MCF 10A (cell line): ENCODE results near the gene TBC1D17. TPM values are rescaled to one million over a fixed set of nuclear protein-coding genes. Genes with fewer than 3 reads are reported as not detected.

Experiments
- BruUV-seq: library from RNA; stranded (reverse); fragments of 400-500 nt; replicated peaks from 2 replicates; lab custom pipeline; 2021; lab: Mats Ljungman, UMichigan
- CTCF ChIA-PET: fragments of 300-600 bp; sonication (Branson Sonifier 250); formaldehyde crosslinking; extraction: SDS; loops from one replicate; lab custom pipeline; 2021; ENCODE audit warnings: antibody characterized with exemption, inconsistent platforms; lab: Yijun Ruan, JAX
- POLR2A ChIA-PET: fragments of 300-600, 350-650 bp; sonication (Branson Sonifier 250); formaldehyde crosslinking; extraction: SDS; loops from one replicate; lab custom pipeline; 2020; ENCODE audit warnings: antibody characterized with exemption, inconsistent platforms; lab: Yijun Ruan, JAX
- DNase-seq: peaks from one replicate; pipeline ENCODE4 v3.0.0-alpha.2; 2018; ENCODE audit not compliant: unreplicated experiment
- H3K27ac Mint-ChIP-seq: one replicate; pipeline ENCODE4 v1.8.0; 2022; ENCODE audit warnings: mild to moderate bottlenecking, low read depth, mixed read lengths; ENCODE audit not compliant: unreplicated experiment
- H3K27me3 Mint-ChIP-seq: one replicate; pipeline ENCODE4 v1.8.0; 2022; ENCODE audit warnings: mixed read lengths; ENCODE audit not compliant: insufficient read depth, unreplicated experiment
- H3K36me3 Mint-ChIP-seq: one replicate; pipeline ENCODE4 v1.8.0; 2022; ENCODE audit warnings: mild to moderate bottlenecking, moderate library complexity, mixed read lengths; ENCODE audit not compliant: insufficient read depth, unreplicated experiment
- H3K4me1 Mint-ChIP-seq: one replicate; pipeline ENCODE4 v1.8.0; 2022; ENCODE audit warnings: mixed read lengths; ENCODE audit not compliant: insufficient read depth, unreplicated experiment
- H3K4me3 Mint-ChIP-seq: one replicate; pipeline ENCODE4 v1.8.0; 2022; ENCODE audit warnings: mild to moderate bottlenecking, moderate library complexity, mixed read lengths; ENCODE audit not compliant: unreplicated experiment
- H3K9me3 Mint-ChIP-seq: one replicate; pipeline ENCODE4 v1.8.0; 2022; ENCODE audit warnings: mixed read lengths; ENCODE audit not compliant: unreplicated experiment
- intact Hi-C: fragments of 100-400 bp; cut with micrococcal nuclease; formaldehyde crosslinking; loops from 2 replicates; pipeline ENCODE4 v1.14.1; 2022
- total RNA-seq: library from RNA; stranded (reverse); gene quantifications from 2 replicates; pipeline ENCODE4 v1.2.3, GENCODE V29; 2022
- TF ChIP-seq, protein P1 (sequence below): fragments of 200-600 bp; IDR thresholded peaks from one replicate; pipeline ENCODE4 v1.8.0; 2022; ENCODE audit warnings: antibody characterized with exemption, mild to moderate bottlenecking; ENCODE audit not compliant: unreplicated experiment

The TBC1D17 gene
- total RNA-seq, 1 experiment from 2014 or later: 25.5 TPM

DNA sequence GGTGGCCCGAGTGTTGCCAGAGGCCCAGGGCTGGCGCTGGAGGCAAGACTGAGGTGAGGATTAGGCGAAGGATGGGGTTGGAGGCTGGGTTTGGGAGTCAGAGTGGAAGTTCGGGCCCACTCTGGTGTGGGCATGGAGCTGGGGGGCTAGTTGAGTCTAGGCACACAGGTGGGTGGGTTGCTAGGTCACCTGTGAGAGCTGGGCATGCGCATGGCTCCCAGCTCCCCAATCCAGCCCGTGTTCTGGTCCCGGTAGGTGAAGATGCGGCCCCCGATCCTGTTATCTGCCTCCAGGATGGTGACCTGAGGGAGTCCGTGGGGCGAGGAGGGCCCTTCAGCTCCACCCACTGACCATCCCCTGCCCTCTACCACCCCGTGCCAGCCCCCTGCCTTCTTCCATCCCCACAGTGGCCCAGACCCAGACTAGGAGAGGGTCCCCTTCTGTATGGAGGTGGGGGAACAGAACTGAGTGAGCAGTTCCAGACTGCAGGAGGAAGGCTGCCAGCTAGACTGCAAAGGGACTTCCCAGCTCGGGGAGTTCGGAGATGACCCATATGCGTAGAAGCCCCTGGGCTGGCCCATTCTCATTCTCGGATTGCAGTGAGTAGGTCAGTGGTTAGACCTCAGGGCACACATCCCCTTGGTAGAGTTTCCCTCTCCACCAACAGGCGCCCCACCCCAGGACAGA is 17.5 kb downstream of the TBC1D17 start:
- BruUV-seq: no TSS peak
- H3K36me3 Mint-ChIP-seq: no peaks in the 10 kb centered on the region
- peaks cover 12% of the 10 kb centered on the region for H3K27me3 Mint-ChIP-seq
- TF ChIP-seq, protein P1, sequence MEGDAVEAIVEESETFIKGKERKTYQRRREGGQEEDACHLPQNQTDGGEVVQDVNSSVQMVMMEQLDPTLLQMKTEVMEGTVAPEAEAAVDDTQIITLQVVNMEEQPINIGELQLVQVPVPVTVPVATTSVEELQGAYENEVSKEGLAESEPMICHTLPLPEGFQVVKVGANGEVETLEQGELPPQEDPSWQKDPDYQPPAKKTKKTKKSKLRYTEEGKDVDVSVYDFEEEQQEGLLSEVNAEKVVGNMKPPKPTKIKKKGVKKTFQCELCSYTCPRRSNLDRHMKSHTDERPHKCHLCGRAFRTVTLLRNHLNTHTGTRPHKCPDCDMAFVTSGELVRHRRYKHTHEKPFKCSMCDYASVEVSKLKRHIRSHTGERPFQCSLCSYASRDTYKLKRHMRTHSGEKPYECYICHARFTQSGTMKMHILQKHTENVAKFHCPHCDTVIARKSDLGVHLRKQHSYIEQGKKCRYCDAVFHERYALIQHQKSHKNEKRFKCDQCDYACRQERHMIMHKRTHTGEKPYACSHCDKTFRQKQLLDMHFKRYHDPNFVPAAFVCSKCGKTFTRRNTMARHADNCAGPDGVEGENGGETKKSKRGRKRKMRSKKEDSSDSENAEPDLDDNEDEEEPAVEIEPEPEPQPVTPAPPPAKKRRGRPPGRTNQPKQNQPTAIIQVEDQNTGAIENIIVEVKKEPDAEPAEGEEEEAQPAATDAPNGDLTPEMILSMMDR: no peak
- intact Hi-C loops: no loop called here
- no peaks in the 10 kb centered on the region for H3K9me3 Mint-ChIP-seq
- POLR2A ChIA-PET: interaction anchor here (0.6 to 1.0 kb wide), 3 partner anchors 11 to 380 kb away, joined by 3 read pairs; no protein-coding TSS in a partner anchor
- CTCF ChIA-PET: interaction anchor here (0.7 kb wide), 1 partner anchor 998 kb away, joined by 3 read pairs; no protein-coding TSS in a partner anchor
- peaks cover 14% of the 10 kb centered on the region for H3K4me1 Mint-ChIP-seq
- no peak for DNase-seq
- H3K27ac Mint-ChIP-seq: no peak overlapping the region
- H3K4me3 Mint-ChIP-seq: no peak overlapping the region

DNA sequence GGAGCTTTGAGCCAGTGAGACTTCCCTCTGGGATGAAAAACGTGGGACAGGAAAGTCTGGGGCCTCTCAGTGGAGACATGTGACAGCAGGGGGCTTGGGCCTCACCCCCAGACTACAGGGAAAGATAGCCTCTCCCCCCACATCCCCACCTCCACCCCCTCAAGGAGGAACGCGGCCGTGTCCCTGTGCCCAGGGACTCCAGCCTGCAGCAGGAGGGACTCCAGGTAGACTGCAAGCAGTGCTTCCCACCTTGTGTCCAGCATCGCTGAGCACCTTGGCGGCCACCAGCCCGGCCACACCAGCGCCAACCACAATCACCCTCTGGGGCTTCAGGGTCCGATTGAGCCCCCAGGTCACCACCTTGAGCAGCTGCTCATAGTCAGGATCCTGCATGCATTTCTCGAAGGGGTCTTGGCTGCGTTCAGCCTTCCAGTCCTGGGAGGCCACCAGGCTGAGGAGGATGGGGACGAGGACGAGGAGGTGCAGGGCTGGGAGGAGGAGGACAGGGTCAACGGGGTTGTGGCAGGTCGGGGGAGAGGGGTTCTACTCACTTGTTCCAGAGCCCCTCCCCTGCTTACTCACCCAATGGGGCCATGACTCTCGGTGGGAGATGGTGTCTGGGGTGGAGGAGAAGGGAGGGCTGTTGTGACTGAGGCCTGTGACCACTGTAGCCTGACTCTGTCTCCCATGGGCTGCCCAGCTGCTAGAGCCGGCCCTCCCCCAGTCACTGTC is 18.2 kb downstream of the TBC1D17 start:
- CTCF ChIA-PET: no interaction called here
- no peak overlapping the region for H3K27ac Mint-ChIP-seq
- no peaks in the 10 kb centered on the region for H3K9me3 Mint-ChIP-seq
- no peak overlapping the region for H3K4me3 Mint-ChIP-seq
- no peaks in the 10 kb centered on the region for H3K36me3 Mint-ChIP-seq
- POLR2A ChIA-PET: interaction anchor here (0.6 to 1.0 kb wide), 3 partner anchors 12 to 379 kb away, joined by 3 read pairs; no protein-coding TSS in a partner anchor
- TF ChIP-seq, protein P1: no peak
- peaks cover 14% of the 10 kb centered on the region for H3K4me1 Mint-ChIP-seq
- intact Hi-C loops: no loop called here
- peaks cover 12% of the 10 kb centered on the region for H3K27me3 Mint-ChIP-seq
- DNase-seq: no peak
- BruUV-seq: no TSS peak

DNA sequence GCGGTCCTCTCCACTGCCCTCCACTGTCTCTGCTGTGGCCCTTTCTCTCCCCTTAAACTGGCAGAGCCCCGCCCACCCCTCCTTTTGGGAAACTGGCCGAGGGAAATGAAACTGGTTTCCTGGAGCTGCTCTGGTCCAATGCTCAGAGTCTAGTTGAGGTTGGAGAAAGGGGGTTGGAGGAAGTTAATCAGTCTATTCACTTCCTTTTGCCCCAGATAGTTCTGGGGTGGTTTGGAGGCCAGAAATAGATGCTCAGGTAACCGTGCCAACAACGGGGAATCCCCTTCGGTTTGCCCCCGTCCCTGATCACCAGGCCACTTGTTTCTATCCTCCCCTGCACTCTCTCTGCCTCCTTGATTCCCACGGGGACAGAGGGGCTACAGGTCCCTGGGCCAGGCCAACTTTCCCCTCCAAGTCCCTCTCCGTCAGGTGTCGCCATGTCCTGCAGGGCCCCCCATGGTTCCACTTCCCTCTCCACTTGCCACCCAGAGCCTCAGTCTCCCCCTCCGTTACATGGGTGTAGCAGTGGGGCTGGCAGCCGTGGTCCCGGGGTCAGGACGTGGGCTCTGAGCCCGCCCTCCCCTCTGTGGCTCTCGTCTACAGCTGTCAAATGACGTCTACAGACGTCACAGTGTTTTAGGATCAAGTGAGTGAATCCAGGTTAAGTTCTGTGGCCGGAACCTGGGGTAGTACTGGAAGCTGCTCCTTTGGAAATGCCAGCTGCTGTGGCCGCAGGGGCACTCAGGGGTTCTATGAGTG is 19.5 kb downstream of the TBC1D17 start, which contains the start of gene IL4I1:
TSS of gene IL4I1 (minus strand) at position 25 of the 759 bp plus-strand sequence. CDS start 727 bp downstream, outside the sequence.
- Mint-ChIP-seq H3K4me1 (peaks cover 14% of the 10 kb centered on the region), H3K4me3 (no peak within 1 kb of the TSS), H3K27ac (no peak within 1 kb of the TSS), H3K9me3 (no peaks in the 10 kb centered on the region), H3K27me3 (peaks cover 12% of the 10 kb centered on the region), H3K36me3 (no peaks in the 10 kb centered on the region)
- BruUV-seq: no TSS peak
- POLR2A ChIA-PET: no interaction called here
- no peak for DNase-seq
- intact Hi-C loops: no loop called here
- CTCF ChIA-PET: no interaction called here
- TF ChIP-seq, protein P1: no peak
